ENCODE results near the gene BRIX1. TPM values are rescaled to one million over a fixed set of nuclear protein-coding genes. Genes with fewer than 3 reads are reported as not detected.

BRIX1 gene
- total and polyA plus RNA-seq, 3 donors from 2014 or later, result 18.4 to 25.0 (median 23.2) TPM

- no peak for TF ChIP-seq POLR2A (IDR thresholded peaks at IDR 0.05)
- TF ChIP-seq CTCF (IDR thresholded peaks at IDR 0.05), result no peak
- 1 to 2% methylated on average over 26 to 56 of the region's 70 CpGs for WGBS, 2 donors
- Histone ChIP-seq H3K27me3 (no peaks in the 10 kb centered on the region), H3K4me3 (peak overlapping the region; percentile 84 to 93), H3K27ac (peak overlapping the region; percentile 92 to 96), H3K36me3 (ENCODE audit: low read depth, missing control alignments) (no peaks in the 10 kb centered on the region), H3K4me1 (peaks cover 15% of the 10 kb centered on the region), H3K9me3 (no peaks in the 10 kb centered on the region)
- peak; percentile 90 for DNase-seq
- intact Hi-C loops (cut with DNase I; ENCODE audit: low total_unique reads), result no loop called here
Observed at GRCh38 chr5:34929720-34930461, 14.4 kb downstream of the BRIX1 start.

- intact Hi-C loops (cut with DNase I; ENCODE audit: low total_unique reads), result no loop called here
- 2 to 3% methylated on average over 3 of the region's 3 CpGs for WGBS, 2 donors
- Histone ChIP-seq H3K36me3 (ENCODE audit: low read depth, missing control alignments) (no peaks in the 10 kb centered on the region), H3K27ac (peak overlapping the region; percentile 92 to 96), H3K27me3 (no peaks in the 10 kb centered on the region), H3K4me1 (peaks cover 15% of the 10 kb centered on the region), H3K4me3 (peak overlapping the region; percentile 84 to 93), H3K9me3 (no peaks in the 10 kb centered on the region)
- DNase-seq, result no peak
- TF ChIP-seq POLR2A (IDR thresholded peaks at IDR 0.05) (no peak), CTCF (IDR thresholded peaks at IDR 0.05) (no peak)
Observed at GRCh38 chr5:34930462-34930844, 14.9 kb downstream of the BRIX1 start.

- peak overlapping the region; percentile 84 to 93 for H3K4me3 ChIP-seq
Observed at GRCh38 chr5:34930870-34931269, 15.4 kb downstream of the BRIX1 start.

GRCh38 chr5:34932947-34933346, 17.4 kb downstream of the BRIX1 start:
- no peaks in the 10 kb centered on the region for H3K9me3 ChIP-seq
- peaks cover 15% of the 10 kb centered on the region for H3K4me1 ChIP-seq
- no peak for DNase-seq
- WGBS, 2 donors, result 92 to 98% methylated on average over 2 of the region's 2 CpGs
- TF ChIP-seq CTCF (IDR thresholded peaks at IDR 0.05) (no peak), POLR2A (IDR thresholded peaks at IDR 0.05) (no peak)
- intact Hi-C loops (cut with DNase I; ENCODE audit: low total_unique reads), result no loop called here
- no peak overlapping the region for H3K27ac ChIP-seq
- no peak overlapping the region for H3K4me3 ChIP-seq
- no peaks in the 10 kb centered on the region for H3K36me3 ChIP-seq (ENCODE audit: low read depth, missing control alignments)
- no peaks in the 10 kb centered on the region for H3K27me3 ChIP-seq

More at GRCh38 chr5:34930870-34931269, 15.4 kb downstream of the BRIX1 start:
- DNase-seq, result no peak
- H3K36me3 ChIP-seq (ENCODE audit: low read depth, missing control alignments), result no peaks in the 10 kb centered on the region
- H3K27me3 ChIP-seq, result no peaks in the 10 kb centered on the region
- WGBS, 2 donors, result 52 to 65% methylated on average over 4 of the region's 4 CpGs
- intact Hi-C loops (cut with DNase I; ENCODE audit: low total_unique reads), result no loop called here
- no peak for TF ChIP-seq CTCF (IDR thresholded peaks at IDR 0.05)
- TF ChIP-seq POLR2A (IDR thresholded peaks at IDR 0.05), result no peak
- peak overlapping the region in 1 of 2 donors; percentile 96 for H3K27ac ChIP-seq
- no peaks in the 10 kb centered on the region for H3K9me3 ChIP-seq
- peaks cover 15% of the 10 kb centered on the region for H3K4me1 ChIP-seq

- 82 to 88% methylated on average over 3 of the region's 3 CpGs for WGBS, 2 donors
- Histone ChIP-seq H3K4me1 (no peaks in the 10 kb centered on the region), H3K4me3 (no peak overlapping the region), H3K36me3 (ENCODE audit: low read depth, missing control alignments) (no peaks in the 10 kb centered on the region), H3K27me3 (no peaks in the 10 kb centered on the region), H3K27ac (no peak overlapping the region), H3K9me3 (no peaks in the 10 kb centered on the region)
- no peak for TF ChIP-seq CTCF (IDR thresholded peaks at IDR 0.05)
- TF ChIP-seq POLR2A (IDR thresholded peaks at IDR 0.05), result no peak
- intact Hi-C loops (cut with DNase I; ENCODE audit: low total_unique reads), result no loop called here
- no peak for DNase-seq
Observed at GRCh38 chr5:34941936-34942335, 26.4 kb downstream of the BRIX1 start.

Measured in testis (tissue), 3 donors.